ENCODE data around the gene ZSCAN9.

Gene ZSCAN9

GRCh38 chr6:28224131-28225055 lies 682 bp upstream of the ZSCAN9 start:
- DNase-seq, result peak in 1 of 2 experiments; percentile 15

- no peak for DNase-seq
These were observed 1.4 kb downstream of the ZSCAN9 start for GRCh38 chr6:28226460-28226859.

- no peak for DNase-seq
These were observed 7.7 kb downstream of the ZSCAN9 start for GRCh38 chr6:28232785-28233184.

- DNase-seq, result peak; percentile 52 to 53
These were observed 10.9 kb downstream of the ZSCAN9 start for GRCh38 chr6:28235912-28236452.

GRCh38 chr6:28239636-28240035 lies 14.6 kb downstream of the ZSCAN9 start:
- no peak for DNase-seq

GRCh38 chr6:28240471-28240870 lies 15.4 kb downstream of the ZSCAN9 start:
- no peak for DNase-seq

- DNase-seq, result no peak
These were observed 18.9 kb downstream of the ZSCAN9 start for GRCh38 chr6:28243946-28244345.

GRCh38 chr6:28245206-28245941 lies 20.3 kb downstream of the ZSCAN9 start:
- DNase-seq, result no peak

- DNase-seq, result no peak
These were observed 23.8 kb downstream of the ZSCAN9 start for GRCh38 chr6:28248916-28249315.

- no peak for DNase-seq
These were observed 25.7 kb downstream of the ZSCAN9 start for GRCh38 chr6:28250747-28251146.

- DNase-seq, result no peak
These were observed 26.6 kb downstream of the ZSCAN9 start for GRCh38 chr6:28251661-28252008.

GRCh38 chr6:28252009-28252975 lies 27.2 kb downstream of the ZSCAN9 start, which contains the start of gene ZKSCAN4:
ZKSCAN4 (minus strand) TSS chr6:28252269; CDS start chr6:28251980, 289 bp downstream.
- DNase-seq, result peak; percentile 86 to 92

- DNase-seq, result no peak
These were observed 29.0 kb downstream of the ZSCAN9 start for GRCh38 chr6:28254121-28254519.

- DNase-seq, result no peak
These were observed 32.0 kb downstream of the ZSCAN9 start for GRCh38 chr6:28257042-28257441.

- no peak for DNase-seq
These were observed 34.1 kb downstream of the ZSCAN9 start, which contains the start of gene NKAPL for GRCh38 chr6:28258877-28259777. NKAPL (plus strand) TSS chr6:28259297; CDS start chr6:28259372, 75 bp downstream.

GRCh38 chr6:28263922-28264321 lies 38.8 kb downstream of the ZSCAN9 start:
- peak in 1 of 2 experiments; percentile 6 for DNase-seq

GRCh38 chr6:28264834-28265401 lies 39.8 kb downstream of the ZSCAN9 start:
- DNase-seq, result no peak

- no peak for DNase-seq
These were observed 41.5 kb downstream of the ZSCAN9 start for GRCh38 chr6:28266563-28266961.

- peak; percentile 86 to 91 for DNase-seq
These were observed 42.1 kb downstream of the ZSCAN9 start, which contains the start of gene ZSCAN26 for GRCh38 chr6:28266962-28267694. ZSCAN26 (plus strand) TSS chr6:28267143; CDS start chr6:28271920, 4,777 bp downstream.

- no peak for DNase-seq
These were observed 42.6 kb downstream of the ZSCAN9 start for GRCh38 chr6:28267695-28268059.
